GM12873 (cell line): ENCODE results near the gene RREB1.

Experiments
- CTCF ChIP-seq: IDR thresholded peaks from 2 replicates; pipeline ENCODE4 v1.5.1; 2012; ENCODE audit warnings: low read depth, mild to moderate bottlenecking, moderate library complexity, low read length, control low read depth; ENCODE audit not compliant: insufficient read depth; ENCODE audit errors: missing control alignments

The RREB1 gene

GRCh38 chr6:7296602-7297001, 188.8 kb downstream of the RREB1 start:
- TF ChIP-seq CTCF, result no peak

- TF ChIP-seq CTCF, result no peak
These were observed 190.4 kb downstream of the RREB1 start for GRCh38 chr6:7298113-7298512.

- no peak for TF ChIP-seq CTCF
These were observed 193.2 kb downstream of the RREB1 start for GRCh38 chr6:7300926-7301325.
